SK-N-MC (cell line): Measurements from ENCODE around the gene DOCK4.

Source experiments
- EZH2 ChIP-seq: fragments of 200-600 bp; sonication (generic); IDR thresholded peaks from one replicate; pipeline ENCODE4 v1.6.1; 2017; ENCODE audit warnings: antibody characterized with exemption
- FOXP2 ChIP-seq: optimal IDR thresholded peaks from 2 replicates; pipeline ENCODE3; 2011; ENCODE audit warnings: mild to moderate bottlenecking, moderate library complexity; ENCODE audit not compliant: insufficient read depth; ENCODE audit errors: extremely low read length, control extremely low read depth
- POLR2AphosphoS5 ChIP-seq: IDR thresholded peaks from 2 replicates; pipeline ENCODE4 v1.6.1; 2012; ENCODE audit warnings: mild to moderate bottlenecking, low read depth, low read length, borderline replicate concordance

DNA sequence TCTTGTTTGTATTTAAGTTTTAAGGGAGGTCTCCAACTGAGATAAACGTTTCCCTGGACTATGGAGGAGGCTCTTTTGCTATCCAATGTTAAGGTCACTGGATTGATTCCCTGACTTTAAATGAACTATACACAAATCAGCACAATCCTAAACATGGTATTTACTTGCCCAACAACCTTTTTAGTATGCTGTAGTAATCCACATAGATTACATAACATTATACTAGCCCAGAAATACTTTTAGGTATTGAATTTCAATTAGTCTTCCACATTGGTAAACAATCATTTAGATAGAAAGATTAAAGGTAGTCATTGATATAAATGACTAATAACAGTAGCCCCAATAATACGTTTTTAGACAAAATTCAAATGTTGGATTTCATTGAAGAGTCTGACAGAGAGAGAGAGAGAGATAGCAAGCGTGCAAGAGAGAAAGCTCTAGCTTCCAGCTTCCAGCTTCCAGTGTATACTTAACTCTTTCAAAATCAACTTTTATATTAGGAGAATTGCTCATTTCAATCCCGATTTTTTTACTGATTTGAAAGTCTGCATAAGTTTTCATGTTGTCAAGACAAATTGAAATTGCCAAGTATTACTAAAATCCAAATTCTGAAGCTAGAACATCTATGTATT, 155.8 kb downstream of the DOCK4 start:
- TF ChIP-seq POLR2AphosphoS5 (no peak), EZH2 (no peak), FOXP2 (no peak)
